HEK293 (cell line): ENCODE data around the gene CNTRL.

Experiments used
- CTCF ChIA-PET: fragments of 350-600 bp; formaldehyde crosslinking; extraction: SDS; loops from one replicate; lab custom pipeline; 2021; ENCODE audit warnings: antibody characterized with exemption; lab: Yijun Ruan, JAX
- POLR2A ChIA-PET: fragments of 300-600 bp; formaldehyde crosslinking; extraction: SDS; loops from one replicate; lab custom pipeline; 2020; ENCODE audit warnings: antibody characterized with exemption, inconsistent platforms; lab: Yijun Ruan, JAX
- H3K27ac ChIP-seq: fragments of 200-500 bp; sonication (Bioruptor generic); 2 replicates; pipeline ENCODE4 v1.5.1; 2014; ENCODE audit warnings: low read depth, low read length, control low read depth, inconsistent platforms; ENCODE audit errors: extremely low read depth
- H3K36me3 ChIP-seq, 2 experiments: fragments of 200-500 bp in 1 of 2; sonication (Bioruptor generic) in 1 of 2; 1 replicate in 1 of 2; 2 replicates in 1 of 2; pipeline ENCODE4 v1.5.1; 2014 to 2017; ENCODE audit warnings: inconsistent platforms in 2 of 2, low read length in 2 of 2; ENCODE audit not compliant: control insufficient read depth in 2 of 2, insufficient read depth in 1 of 2
- H3K4me1 ChIP-seq: fragments of 200-500 bp; sonication (Bioruptor generic); 2 replicates; pipeline ENCODE4 v1.5.1; 2014; ENCODE audit warnings: mild to moderate bottlenecking, low read length, inconsistent platforms; ENCODE audit not compliant: control insufficient read depth, insufficient read depth
- H3K4me3 ChIP-seq: 2 replicates; pipeline ENCODE4 v1.5.1; 2011; ENCODE audit warnings: low read depth, mild to moderate bottlenecking, control low read depth, low read length, moderate library complexity
- H3K9me3 ChIP-seq: fragments of 200-500 bp; sonication (Bioruptor generic); 2 replicates; pipeline ENCODE4 v1.5.1; 2014; ENCODE audit warnings: low read depth, low read length, inconsistent platforms; ENCODE audit not compliant: control insufficient read depth, insufficient read depth
- PRDM1 ChIP-seq: fragments of 450-650 bp; formaldehyde crosslinking; IDR thresholded peaks from 2 replicates; pipeline ENCODE4; 2016; ENCODE audit warnings: missing biosample characterization, missing genetic modification characterization
- YY1 ChIP-seq: fragments of 450-650 bp; formaldehyde crosslinking; IDR thresholded peaks from 2 replicates; pipeline ENCODE4 v1.5.1; 2018; ENCODE audit warnings: missing biosample characterization, missing genetic modification characterization
- ZBTB21 ChIP-seq: fragments of 450-650 bp; formaldehyde crosslinking; IDR thresholded peaks from 2 replicates; pipeline ENCODE4 v1.5.1; 2017; ENCODE audit warnings: missing biosample characterization, missing genetic modification characterization
- ZNF112 ChIP-seq: fragments of 450-650 bp; formaldehyde crosslinking; IDR thresholded peaks from 2 replicates; pipeline ENCODE4 v1.5.0; 2017; ENCODE audit warnings: missing biosample characterization, missing genetic modification characterization
- ZNF157 ChIP-seq: fragments of 450-650 bp; formaldehyde crosslinking; IDR thresholded peaks from 2 replicates; pipeline ENCODE4 v1.5.1; 2016; ENCODE audit warnings: missing biosample characterization, missing genetic modification characterization
- ZNF211 ChIP-seq: fragments of 450-650 bp; formaldehyde crosslinking; IDR thresholded peaks from 2 replicates; pipeline ENCODE4 v1.5.1; 2016; ENCODE audit warnings: low read depth, missing biosample characterization, missing genetic modification characterization
- ZNF221 ChIP-seq: fragments of 450-650 bp; formaldehyde crosslinking; IDR thresholded peaks from 2 replicates; pipeline ENCODE4 v1.5.1; 2017; ENCODE audit warnings: missing biosample characterization, missing genetic modification characterization, borderline replicate concordance
- ZNF248 ChIP-seq: fragments of 450-650 bp; formaldehyde crosslinking; IDR thresholded peaks from 2 replicates; pipeline ENCODE4 v1.5.1; 2017; ENCODE audit warnings: missing biosample characterization, missing genetic modification characterization
- ZNF426 ChIP-seq: fragments of 450-650 bp; formaldehyde crosslinking; IDR thresholded peaks from 2 replicates; pipeline ENCODE4 v1.5.1; 2017; ENCODE audit warnings: missing biosample characterization, missing genetic modification characterization, mild to moderate bottlenecking, inconsistent platforms, moderate library complexity
- ZNF548 ChIP-seq: fragments of 450-650 bp; formaldehyde crosslinking; IDR thresholded peaks from 2 replicates; pipeline ENCODE4 v1.5.1; 2016; ENCODE audit warnings: missing biosample characterization, missing genetic modification characterization
- ZNF555 ChIP-seq: fragments of 450-650 bp; formaldehyde crosslinking; conservative IDR thresholded peaks from 2 replicates; pipeline ENCODE4 v1.5.1; 2017; ENCODE audit warnings: missing biosample characterization, mild to moderate bottlenecking, missing genetic modification characterization, inconsistent platforms
- ZNF624 ChIP-seq: fragments of 450-650 bp; formaldehyde crosslinking; IDR thresholded peaks from 2 replicates; pipeline ENCODE4 v1.5.1; 2017; ENCODE audit warnings: missing biosample characterization, missing genetic modification characterization
- ZNF660 ChIP-seq: fragments of 450-650 bp; IDR thresholded peaks from 2 replicates; pipeline ENCODE4 v1.5.1; 2018; ENCODE audit warnings: missing biosample characterization, mild to moderate bottlenecking, missing genetic modification characterization
- TF ChIP-seq, protein P1 (sequence below): fragments of 450-650 bp; formaldehyde crosslinking; IDR thresholded peaks from 2 replicates; pipeline ENCODE4 v1.5.1; 2016; ENCODE audit warnings: missing biosample characterization, missing genetic modification characterization
- TF ChIP-seq, protein P2 (sequence below): fragments of 450-650 bp; formaldehyde crosslinking; IDR thresholded peaks from 2 replicates; pipeline ENCODE4 v1.5.1; 2016; ENCODE audit warnings: missing biosample characterization, missing genetic modification characterization
- TF ChIP-seq, protein P3 (sequence below): fragments of 450-650 bp; formaldehyde crosslinking; optimal IDR thresholded peaks from 2 replicates; pipeline ENCODE3; 2016; ENCODE audit warnings: missing biosample characterization, mild to moderate bottlenecking, missing genetic modification characterization

The CNTRL gene

DNA sequence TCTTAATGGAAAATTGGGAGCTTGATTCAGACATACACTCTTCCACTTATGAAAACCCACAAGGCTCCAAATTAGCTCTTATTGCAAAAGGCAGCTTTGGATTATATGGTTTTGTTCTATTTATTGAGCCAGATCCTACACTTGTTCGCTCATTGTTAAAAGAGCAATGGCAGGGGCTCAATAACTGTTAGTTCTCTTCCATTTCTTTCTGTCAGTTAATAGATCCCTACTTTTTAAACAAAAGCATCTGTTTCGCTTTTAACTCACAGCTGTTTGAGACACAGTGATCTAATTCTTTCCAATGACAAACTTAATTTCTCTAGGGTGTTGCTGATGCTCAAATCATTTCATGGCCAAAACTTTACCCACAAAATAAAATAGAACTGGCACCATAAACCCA lies 36.4 kb upstream of the CNTRL start (continued):
- TF ChIP-seq, protein P1, sequence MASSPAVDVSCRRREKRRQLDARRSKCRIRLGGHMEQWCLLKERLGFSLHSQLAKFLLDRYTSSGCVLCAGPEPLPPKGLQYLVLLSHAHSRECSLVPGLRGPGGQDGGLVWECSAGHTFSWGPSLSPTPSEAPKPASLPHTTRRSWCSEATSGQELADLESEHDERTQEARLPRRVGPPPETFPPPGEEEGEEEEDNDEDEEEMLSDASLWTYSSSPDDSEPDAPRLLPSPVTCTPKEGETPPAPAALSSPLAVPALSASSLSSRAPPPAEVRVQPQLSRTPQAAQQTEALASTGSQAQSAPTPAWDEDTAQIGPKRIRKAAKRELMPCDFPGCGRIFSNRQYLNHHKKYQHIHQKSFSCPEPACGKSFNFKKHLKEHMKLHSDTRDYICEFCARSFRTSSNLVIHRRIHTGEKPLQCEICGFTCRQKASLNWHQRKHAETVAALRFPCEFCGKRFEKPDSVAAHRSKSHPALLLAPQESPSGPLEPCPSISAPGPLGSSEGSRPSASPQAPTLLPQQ (tag by site-specific recombination): no peak

DNA sequence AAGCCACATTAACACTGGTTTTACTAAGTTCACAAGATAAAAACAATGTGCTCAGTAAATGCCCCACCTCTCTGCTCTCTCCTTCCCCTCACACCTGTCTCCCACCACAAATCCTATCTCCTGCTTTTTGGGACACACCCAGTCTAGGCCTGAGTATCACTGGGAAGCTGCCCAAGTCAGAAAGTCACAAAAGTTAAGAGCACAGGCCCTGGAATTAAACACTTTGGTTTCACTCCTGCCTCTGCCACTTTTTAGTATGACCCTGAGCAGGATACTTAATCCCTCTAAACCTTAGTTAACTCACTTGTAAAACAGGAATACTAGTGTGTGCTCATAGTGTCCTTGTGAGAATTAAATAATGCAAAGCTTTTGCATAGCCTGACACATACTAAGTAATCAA lies 36.0 kb upstream of the CNTRL start:
- POLR2A ChIA-PET: no interaction called here
- H3K4me1 ChIP-seq: no peaks in the 10 kb centered on the region
- no peak overlapping the region for H3K27ac ChIP-seq
- H3K36me3 ChIP-seq: no peaks in the 10 kb centered on the region
- no peaks in the 10 kb centered on the region for H3K9me3 ChIP-seq
- no peak for TF ChIP-seq ZNF660 (tag by site-specific recombination)
- TF ChIP-seq, all 188 proteins: peak for 0
- no peak overlapping the region for H3K4me3 ChIP-seq
- CTCF ChIA-PET: interaction anchor here (0.8 to 1.6 kb wide), 2 partner anchors 53 to 280 kb away, joined by 3 to 4 read pairs; no protein-coding TSS in a partner anchor

DNA sequence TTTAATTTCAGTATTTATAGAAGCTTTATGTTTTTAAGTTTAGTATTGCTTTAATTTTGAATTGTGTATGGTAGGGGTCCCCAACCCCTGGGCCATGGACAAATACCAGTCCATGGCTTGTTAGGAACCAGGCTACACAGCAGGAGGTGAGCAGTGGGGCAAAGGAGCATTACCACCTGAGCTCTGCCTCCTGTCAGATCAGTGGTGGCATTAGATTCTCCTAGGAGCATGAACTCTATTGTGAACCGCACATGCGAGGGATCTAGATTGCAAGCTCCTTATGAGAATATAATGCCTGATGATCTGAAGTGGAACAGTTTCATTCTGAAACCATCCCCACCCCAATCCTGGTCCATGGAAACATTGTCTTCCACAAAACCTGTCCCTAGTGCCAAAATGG lies 26.6 kb upstream of the CNTRL start:
- Histone ChIP-seq H3K36me3 (no peaks in the 10 kb centered on the region), H3K27ac (no peak overlapping the region), H3K9me3 (no peaks in the 10 kb centered on the region), H3K4me1 (no peaks in the 10 kb centered on the region), H3K4me3 (no peak overlapping the region)
- TF ChIP-seq, protein P2, sequence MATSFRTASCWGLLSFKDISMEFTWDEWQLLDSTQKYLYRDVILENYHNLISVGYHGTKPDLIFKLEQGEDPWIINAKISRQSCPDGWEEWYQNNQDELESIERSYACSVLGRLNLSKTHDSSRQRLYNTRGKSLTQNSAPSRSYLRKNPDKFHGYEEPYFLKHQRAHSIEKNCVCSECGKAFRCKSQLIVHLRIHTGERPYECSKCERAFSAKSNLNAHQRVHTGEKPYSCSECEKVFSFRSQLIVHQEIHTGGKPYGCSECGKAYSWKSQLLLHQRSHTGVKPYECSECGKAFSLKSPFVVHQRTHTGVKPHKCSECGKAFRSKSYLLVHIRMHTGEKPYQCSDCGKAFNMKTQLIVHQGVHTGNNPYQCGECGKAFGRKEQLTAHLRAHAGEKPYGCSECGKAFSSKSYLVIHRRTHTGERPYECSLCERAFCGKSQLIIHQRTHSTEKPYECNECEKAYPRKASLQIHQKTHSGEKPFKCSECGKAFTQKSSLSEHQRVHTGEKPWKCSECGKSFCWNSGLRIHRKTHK (tag by site-specific recombination): no peak
- no peak for TF ChIP-seq ZNF548 (tag by site-specific recombination)
- no peak for TF ChIP-seq ZNF157 (tag by site-specific recombination)
- no peak for TF ChIP-seq ZNF211 (tag by site-specific recombination)
- no peak for TF ChIP-seq ZNF426
- no peak for TF ChIP-seq ZBTB21 (tag by site-specific recombination)
- TF ChIP-seq YY1: no peak
- TF ChIP-seq ZNF221 (tag by site-specific recombination): no peak
- no peak for TF ChIP-seq PRDM1 (tag by site-specific recombination)
- TF ChIP-seq ZNF624 (tag by site-specific recombination): no peak
- no peak for TF ChIP-seq ZNF555 (tag by site-specific recombination)
- TF ChIP-seq, protein P3, sequence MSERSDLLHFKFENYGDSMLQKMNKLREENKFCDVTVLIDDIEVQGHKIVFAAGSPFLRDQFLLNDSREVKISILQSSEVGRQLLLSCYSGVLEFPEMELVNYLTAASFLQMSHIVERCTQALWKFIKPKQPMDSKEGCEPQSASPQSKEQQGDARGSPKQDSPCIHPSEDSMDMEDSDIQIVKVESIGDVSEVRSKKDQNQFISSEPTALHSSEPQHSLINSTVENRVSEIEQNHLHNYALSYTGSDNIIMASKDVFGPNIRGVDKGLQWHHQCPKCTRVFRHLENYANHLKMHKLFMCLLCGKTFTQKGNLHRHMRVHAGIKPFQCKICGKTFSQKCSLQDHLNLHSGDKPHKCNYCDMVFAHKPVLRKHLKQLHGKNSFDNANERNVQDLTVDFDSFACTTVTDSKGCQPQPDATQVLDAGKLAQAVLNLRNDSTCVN (tag by site-specific recombination): no peak
- ChIA-PET POLR2A (no interaction called here), CTCF (interaction anchor here (0.6 to 4.9 kb wide), 3 partner anchors 9 to 303 kb away, joined by 3 to 45 read pairs (median 4); no protein-coding TSS in a partner anchor)

DNA sequence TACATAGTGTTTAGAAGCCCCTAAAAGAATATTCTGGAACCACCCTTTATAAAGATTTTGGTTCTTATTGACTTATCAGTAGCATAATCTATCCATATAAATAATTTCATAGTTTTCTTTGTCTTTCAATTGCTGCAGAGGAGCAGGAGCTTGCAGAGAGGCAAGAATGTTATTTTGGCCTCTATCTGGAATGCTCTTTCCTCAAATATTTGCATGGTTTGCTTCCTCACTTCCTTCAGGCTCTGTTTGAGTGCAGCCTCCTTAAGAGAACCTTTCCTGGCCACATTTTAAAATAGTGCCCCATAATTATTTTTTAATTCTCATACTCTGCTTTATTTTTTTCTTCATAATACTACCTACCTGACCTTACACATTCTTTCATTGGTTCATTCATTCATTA lies 26.1 kb upstream of the CNTRL start:
- H3K36me3 ChIP-seq: no peaks in the 10 kb centered on the region
- no peak for TF ChIP-seq ZNF112 (tag by site-specific recombination)
- TF ChIP-seq ZNF248 (tag by site-specific recombination): no peak
- H3K4me1 ChIP-seq: no peaks in the 10 kb centered on the region
- H3K9me3 ChIP-seq: no peaks in the 10 kb centered on the region
- POLR2A ChIA-PET: no interaction called here
- no peak overlapping the region for H3K27ac ChIP-seq
- CTCF ChIA-PET: interaction anchor here (0.6 to 4.9 kb wide), 3 partner anchors 8 to 14 kb away, joined by 3 to 45 read pairs (median 4); no protein-coding TSS in a partner anchor
- H3K4me3 ChIP-seq: no peak overlapping the region
